ENCODE data around the gene VPS39.

The VPS39 gene

GRCh38 chr15:42128476-42128875, 79.6 kb downstream of the VPS39 start:
- no peak for DNase-seq (ENCODE audit: low read depth)

DNA sequence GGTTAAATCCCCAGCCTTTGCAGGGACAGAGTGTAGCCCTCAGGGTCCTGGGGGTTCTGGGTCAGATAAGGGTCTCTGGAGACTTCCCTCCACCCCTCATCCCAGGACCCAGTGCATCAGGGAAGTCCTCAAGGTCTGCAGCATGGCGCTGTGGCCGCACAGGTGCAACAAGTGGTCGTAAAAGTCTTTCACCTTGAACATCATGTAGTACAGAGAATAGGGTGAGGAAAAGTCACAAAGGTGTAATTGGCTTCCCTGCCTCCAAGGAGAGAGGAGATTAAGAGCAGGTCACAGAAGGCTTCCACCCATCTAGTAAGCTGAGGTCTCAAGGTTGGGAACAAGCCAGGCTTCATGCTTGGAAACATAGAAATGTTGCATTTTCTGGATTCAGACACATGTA, 84.6 kb downstream of the VPS39 start:
- DNase-seq (ENCODE audit: low read depth): no peak

DNA sequence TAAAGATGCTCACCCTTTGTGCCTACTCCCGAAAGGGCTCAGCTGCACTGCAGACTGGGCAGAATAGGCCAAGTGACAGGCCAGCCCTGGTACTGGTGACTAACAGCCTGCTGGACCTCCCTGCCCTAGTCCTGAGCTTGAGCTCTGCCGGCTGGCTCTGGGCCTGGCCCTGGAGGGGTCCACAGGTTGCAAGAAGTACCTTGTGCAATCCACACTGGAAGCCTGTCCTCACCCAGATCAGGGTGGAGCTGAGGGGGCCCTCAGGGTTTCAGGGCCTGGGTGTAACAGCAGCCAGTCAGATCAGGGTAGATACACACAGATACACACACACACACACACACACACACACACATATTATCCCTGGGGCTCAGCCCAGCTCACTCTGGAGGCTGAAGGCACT, 86.4 kb downstream of the VPS39 start:
- DNase-seq (ENCODE audit: low read depth): no peak

GRCh38 chr15:42121021-42121420, 87.1 kb downstream of the VPS39 start:
- DNase-seq (ENCODE audit: low read depth): no peak

DNA sequence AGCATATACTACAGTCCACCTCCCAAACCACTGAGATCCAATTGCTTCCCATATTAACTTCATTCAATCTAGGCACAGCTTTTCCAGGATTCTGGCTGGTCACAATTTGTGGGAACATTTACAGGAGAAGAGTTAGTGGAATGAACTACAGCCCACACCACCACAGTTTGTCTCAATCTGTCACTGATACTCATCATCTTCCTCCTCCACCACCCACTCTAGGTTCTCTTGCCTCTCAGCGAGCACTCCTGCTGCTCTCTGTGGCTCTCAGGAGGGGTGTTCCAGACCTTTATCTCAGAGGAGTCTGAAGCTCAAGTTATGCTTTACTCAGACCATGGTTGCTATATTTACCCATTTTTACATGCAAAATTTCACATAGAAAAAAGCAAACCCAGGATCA, 87.8 kb downstream of the VPS39 start:
- DNase-seq (ENCODE audit: low read depth): no peak

DNA sequence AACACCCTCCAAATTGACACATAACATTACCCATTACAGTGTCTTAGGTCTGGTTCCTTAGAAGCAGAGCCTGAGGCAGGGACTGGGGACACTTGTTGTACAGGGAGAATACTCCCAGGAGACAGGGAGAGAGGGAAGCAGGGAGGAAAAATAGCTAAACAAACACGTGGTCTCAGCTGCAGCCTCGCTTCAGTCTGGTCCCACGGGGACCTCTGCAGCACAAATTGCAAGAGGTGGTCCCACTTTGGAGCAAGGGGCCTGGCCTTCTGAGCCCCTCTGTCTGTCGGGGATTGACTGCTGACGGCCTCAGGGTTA, 88.7 kb downstream of the VPS39 start:
- no peak for DNase-seq (ENCODE audit: low read depth)

DNA sequence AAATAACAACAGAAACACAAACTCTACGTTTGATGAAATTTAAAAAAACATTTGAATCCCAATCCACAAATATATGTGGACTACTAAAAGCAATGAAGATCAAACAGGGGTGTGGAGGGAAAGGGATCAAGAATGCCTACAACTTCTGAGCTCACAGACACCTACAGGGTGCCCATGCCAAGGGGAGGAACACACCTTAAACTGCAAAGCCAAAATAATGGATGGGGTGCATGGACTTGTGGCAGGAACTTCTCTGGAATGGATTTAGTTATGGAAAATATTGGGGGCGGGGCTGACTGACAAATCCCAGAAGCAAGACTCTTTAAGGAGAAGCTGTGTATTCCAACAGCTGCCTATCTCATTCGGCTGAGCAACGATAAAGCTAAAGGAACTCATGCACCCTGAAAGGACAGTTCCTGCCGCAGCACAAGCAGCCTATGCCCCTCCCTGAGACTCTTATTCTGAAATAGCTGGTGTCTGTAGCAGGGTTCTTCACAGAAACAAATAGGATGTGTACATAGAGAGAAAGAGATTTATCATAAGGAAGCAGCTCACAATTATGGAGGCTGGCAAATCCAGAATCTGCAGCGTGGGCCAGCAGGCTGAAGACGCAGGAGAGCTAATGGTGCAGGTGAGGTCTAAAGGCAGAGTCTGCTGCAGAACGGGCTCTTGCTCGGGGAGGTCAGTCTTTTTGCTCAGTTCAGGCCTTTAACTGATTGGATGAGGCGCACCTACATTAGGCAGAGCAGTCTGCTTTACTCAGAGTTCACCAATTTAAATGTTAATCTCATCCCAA, 89.3 kb downstream of the VPS39 start:
- DNase-seq (ENCODE audit: low read depth): no peak

GRCh38 chr15:42111924-42112323, 96.2 kb downstream of the VPS39 start:
- DNase-seq (ENCODE audit: low read depth): no peak

DNA sequence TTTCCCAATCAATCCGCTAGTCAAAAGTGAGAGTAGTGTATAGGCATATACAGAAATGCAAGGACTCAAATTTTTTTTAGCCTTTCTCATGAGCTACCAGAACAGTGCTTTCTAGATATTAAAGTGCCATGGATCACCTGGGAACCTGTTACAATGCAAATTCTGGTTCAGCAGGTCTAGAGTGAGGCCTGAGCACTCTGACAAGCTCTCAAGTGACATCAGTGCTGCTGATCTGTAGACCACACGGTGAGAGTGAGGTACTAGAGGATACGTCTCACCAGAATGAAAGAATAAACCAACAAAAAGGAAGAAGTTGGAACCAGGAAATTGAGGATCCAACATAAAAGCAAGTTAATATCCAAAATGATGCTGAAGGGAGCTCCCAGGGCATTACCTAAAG, 97.7 kb downstream of the VPS39 start:
- DNase-seq (ENCODE audit: low read depth): no peak

GRCh38 chr15:42108806-42109205, 99.3 kb downstream of the VPS39 start:
- no peak for DNase-seq (ENCODE audit: low read depth)

Data from activated T-cell treated with anti-CD3 and anti-CD28 coated beads for 24 hours (primary cell).